Muscle of back (tissue), 13 donors: Measurements from ENCODE around the gene NAIF1. TPM values are rescaled to one million over a fixed set of nuclear protein-coding genes. Genes with fewer than 3 reads are reported as not detected.
"Not testable (repeated sequence)": the region's sequence is repeated elsewhere in the genome, so short reads cannot be mapped to it uniquely, and the experiment has no call there.

Experiments
- DNase-seq, 3 donors: peaks; one replicate each; pipeline versions ENCODE4 v3.0.0 to v3.0.0-alpha.2; 2013
- long read RNA-seq, 9 donors: transcript quantifications; one replicate each; lab custom pipeline, GENCODE V29; 2026
- polyA plus RNA-seq, 10 donors: library from polyadenylated mRNA; unstranded; fragments of 120-200 nt; gene quantifications; one replicate each; pipeline ENCODE4 v1.2.1, GENCODE V29; 2013; ENCODE audit not compliant: insufficient read length in 10 of 10

Gene NAIF1
- 1 to 10 TPM; 6.3 to 9.2 (median 8.0) TPM for polyA plus RNA-seq
- long read RNA-seq, donor 1, partial matches to known transcripts, result 0 of 5 reads
- long read RNA-seq, donor 1, other reads (novel, unspliced or antisense), result 0 of 5 reads
- long read RNA-seq, donor 2, partial matches to known transcripts, result 0 of 2 reads
- long read RNA-seq, donor 2, other reads (novel, unspliced or antisense), result 0 of 2 reads
- long read RNA-seq, donor 3, result 0 reads
- long read RNA-seq, donor 4, partial matches to known transcripts, result 26 of 27 reads
- long read RNA-seq, donor 4, other reads (novel, unspliced or antisense), result 0 of 27 reads
- long read RNA-seq, donor 5, partial matches to known transcripts, result 0 of 2 reads
- long read RNA-seq, donor 5, other reads (novel, unspliced or antisense), result 0 of 2 reads
- long read RNA-seq, donor 6, partial matches to known transcripts, result 39 of 40 reads
- long read RNA-seq, donor 6, other reads (novel, unspliced or antisense), result 0 of 40 reads
- long read RNA-seq, donor 7, partial matches to known transcripts, result 0 of 3 reads
- long read RNA-seq, donor 7, other reads (novel, unspliced or antisense), result 0 of 3 reads
- long read RNA-seq, donor 8, partial matches to known transcripts, result 0 of 1 reads
- long read RNA-seq, donor 8, other reads (novel, unspliced or antisense), result 0 of 1 reads
- long read RNA-seq, donor 9, partial matches to known transcripts, result 0 of 1 reads
- long read RNA-seq, donor 9, other reads (novel, unspliced or antisense), result 0 of 1 reads

- DNase-seq, result peak; percentile 99 to 100 (median 100)
These were observed at the start of gene NAIF1 for GRCh38 chr9:128066713-128067644. NAIF1 (minus strand) TSS chr9:128067320; CDS start chr9:128067101, 219 bp downstream.

- DNase-seq, result no peak
These were observed 49.3 kb upstream of the NAIF1 start for GRCh38 chr9:128116104-128117083.

GRCh38 chr9:128115187-128116103 lies 48.3 kb upstream of the NAIF1 start:
- no peak for DNase-seq

GRCh38 chr9:128114326-128115186 lies 47.4 kb upstream of the NAIF1 start:
- no peak for DNase-seq

- no peak for DNase-seq
These were observed 46.6 kb upstream of the NAIF1 start for GRCh38 chr9:128113526-128114325.

- not testable (repeated sequence) for DNase-seq
These were observed 44.6 kb upstream of the NAIF1 start for GRCh38 chr9:128111726-128112125.

- DNase-seq, result no peak
These were observed 42.1 kb upstream of the NAIF1 start for GRCh38 chr9:128109050-128109709.

GRCh38 chr9:128108269-128109049 lies 41.3 kb upstream of the NAIF1 start:
- no peak for DNase-seq

- DNase-seq, result no peak
These were observed 40.5 kb upstream of the NAIF1 start for GRCh38 chr9:128107468-128108268.

- DNase-seq, result no peak
These were observed 39.9 kb upstream of the NAIF1 start for GRCh38 chr9:128106940-128107467.

GRCh38 chr9:128106181-128106939 lies 39.2 kb upstream of the NAIF1 start:
- no peak for DNase-seq

- DNase-seq, result no peak
These were observed 38.5 kb upstream of the NAIF1 start for GRCh38 chr9:128105538-128106175.

- peak in 1 of 3 donors; percentile 61 for DNase-seq
These were observed 37.1 kb upstream of the NAIF1 start for GRCh38 chr9:128104171-128104618.

GRCh38 chr9:128103589-128103962 lies 36.5 kb upstream of the NAIF1 start:
- no peak for DNase-seq
